HG02763 (cell line): ENCODE data around the gene SHISAL1.

Experiments used
- ATAC-seq: cut with Tn5 transposase; IDR thresholded peaks from one replicate; pipeline ENCODE4 v1.9.1; 2021; ENCODE audit warnings: mild to moderate bottlenecking, moderate library complexity; ENCODE audit not compliant: unreplicated experiment

SHISAL1 gene

GRCh38 chr22:44266796-44267760 is 45.7 kb downstream of the SHISAL1 start:
- ATAC-seq = no peak

DNA sequence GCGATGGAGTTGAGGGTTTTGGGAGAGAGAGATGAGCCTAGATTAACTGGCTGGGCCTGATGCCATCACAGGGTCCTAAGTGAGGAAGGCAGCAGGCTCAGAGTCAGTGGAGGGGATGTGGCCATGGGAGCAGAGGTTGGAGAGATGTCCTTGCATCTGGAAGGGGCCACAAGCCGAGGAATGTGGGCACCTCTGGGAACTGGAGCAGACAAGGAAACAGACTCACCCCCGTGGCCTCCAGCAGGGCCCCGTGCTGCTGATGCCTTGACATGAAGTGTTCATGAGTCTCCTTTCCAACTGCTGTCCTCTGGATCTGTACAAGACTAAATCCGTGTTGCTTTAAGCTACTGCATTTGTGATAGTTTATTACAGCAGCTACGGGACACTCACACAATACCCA is 49.2 kb downstream of the SHISAL1 start:
- ATAC-seq = no peak

- ATAC-seq = no peak
These were observed 50.7 kb downstream of the SHISAL1 start for GRCh38 chr22:44261861-44262595.

DNA sequence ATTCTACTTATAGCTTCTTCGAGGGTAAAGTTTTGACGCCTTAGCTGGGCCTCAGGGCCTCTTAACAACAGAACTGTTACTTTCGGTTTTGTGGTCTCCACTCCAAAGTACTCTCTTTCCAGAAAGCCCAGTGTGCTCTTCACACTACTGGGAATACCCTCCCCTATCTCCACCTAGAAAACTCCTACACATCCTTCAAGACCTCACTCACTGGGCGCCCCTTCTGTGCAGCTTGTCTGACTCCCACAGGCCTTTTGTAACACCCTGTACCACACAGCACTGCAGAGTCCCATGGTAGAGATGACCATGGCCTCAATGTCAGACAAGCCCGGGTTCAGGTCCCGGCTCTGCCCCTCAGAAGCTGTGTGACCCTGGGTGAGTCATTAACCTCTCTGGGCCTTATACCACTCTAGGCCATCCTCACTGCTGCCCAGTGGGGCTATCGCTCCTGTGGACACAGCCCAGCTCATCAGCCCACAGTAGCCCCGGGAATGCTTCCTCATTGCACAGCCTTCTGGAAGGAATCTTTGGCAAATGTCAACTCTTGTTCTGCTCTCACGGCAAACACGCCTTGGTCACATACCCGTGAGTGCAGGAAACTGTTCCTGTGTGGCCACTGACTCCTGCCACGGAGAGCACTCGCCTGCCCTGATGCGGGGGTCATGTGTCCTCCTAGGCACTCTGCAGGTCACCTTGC is 51.4 kb downstream of the SHISAL1 start:
- ATAC-seq = no peak

DNA sequence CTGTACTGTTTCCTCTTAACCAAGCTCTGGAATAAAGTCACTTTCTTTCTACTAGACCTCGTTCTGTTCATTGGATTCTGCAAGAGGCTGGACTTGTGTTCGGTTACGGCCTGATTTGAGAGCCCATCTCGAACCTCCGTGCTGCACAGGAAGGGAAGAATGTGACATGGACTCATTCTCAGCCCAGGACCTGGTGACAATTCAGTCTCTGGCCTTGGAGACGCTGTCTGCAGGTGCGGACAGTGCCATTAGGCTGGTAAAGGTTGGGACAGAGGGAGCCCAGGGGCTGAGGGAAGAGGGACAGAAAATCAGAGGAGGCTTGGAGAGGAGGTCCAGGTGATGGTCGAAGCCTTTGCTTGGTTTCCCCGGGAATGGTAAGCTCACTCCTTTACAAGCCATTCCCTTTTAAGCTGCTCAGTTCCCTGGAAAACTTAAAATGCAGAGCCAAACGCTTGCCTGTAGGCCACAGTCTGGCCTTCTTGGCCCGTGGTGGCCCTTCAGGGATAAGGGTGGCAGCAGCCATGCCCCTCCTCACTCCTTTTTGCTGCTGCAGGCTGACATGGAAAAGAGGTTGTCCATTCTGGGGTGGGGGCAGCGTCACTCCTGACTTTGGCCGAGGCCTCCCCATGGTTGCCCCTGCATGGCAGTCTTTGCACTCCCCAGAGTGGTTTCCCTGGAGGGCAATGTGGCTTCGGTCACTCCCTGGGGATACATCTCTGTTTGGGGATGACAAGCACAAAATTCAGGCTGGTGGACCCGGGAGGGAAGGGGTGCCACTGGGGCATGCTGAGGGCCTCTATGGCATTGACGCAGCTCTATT is 52.3 kb downstream of the SHISAL1 start:
- ATAC-seq = no peak

GRCh38 chr22:44259366-44260215 is 53.2 kb downstream of the SHISAL1 start:
- ATAC-seq = no peak

- no peak for ATAC-seq
These were observed 55.9 kb downstream of the SHISAL1 start for GRCh38 chr22:44256556-44257485.

DNA sequence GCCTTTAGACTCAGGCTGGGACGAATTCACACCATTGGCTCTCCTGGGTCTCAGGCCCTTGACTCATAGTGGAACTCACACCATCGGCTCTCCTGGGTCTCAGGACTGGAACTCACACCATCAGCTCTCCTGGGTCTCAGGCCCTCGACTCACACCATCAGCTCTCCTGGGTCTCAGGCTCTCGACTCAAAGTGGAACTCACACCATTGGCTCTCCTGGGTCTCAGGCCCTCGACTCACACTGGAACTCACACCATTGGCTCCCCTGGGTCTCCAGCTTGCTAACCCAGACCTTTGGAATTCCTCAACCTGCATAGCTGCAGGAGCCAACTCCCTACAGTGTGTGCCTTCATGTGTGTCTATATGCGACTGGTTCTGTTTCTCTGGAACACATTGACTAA is 56.7 kb downstream of the SHISAL1 start:
- no peak for ATAC-seq

GRCh38 chr22:44254811-44255210 is 57.9 kb downstream of the SHISAL1 start:
- no peak for ATAC-seq

GRCh38 chr22:44249376-44250147 is 63.2 kb downstream of the SHISAL1 start:
- ATAC-seq = no peak

GRCh38 chr22:44248926-44249325 is 63.8 kb downstream of the SHISAL1 start:
- ATAC-seq = no peak

DNA sequence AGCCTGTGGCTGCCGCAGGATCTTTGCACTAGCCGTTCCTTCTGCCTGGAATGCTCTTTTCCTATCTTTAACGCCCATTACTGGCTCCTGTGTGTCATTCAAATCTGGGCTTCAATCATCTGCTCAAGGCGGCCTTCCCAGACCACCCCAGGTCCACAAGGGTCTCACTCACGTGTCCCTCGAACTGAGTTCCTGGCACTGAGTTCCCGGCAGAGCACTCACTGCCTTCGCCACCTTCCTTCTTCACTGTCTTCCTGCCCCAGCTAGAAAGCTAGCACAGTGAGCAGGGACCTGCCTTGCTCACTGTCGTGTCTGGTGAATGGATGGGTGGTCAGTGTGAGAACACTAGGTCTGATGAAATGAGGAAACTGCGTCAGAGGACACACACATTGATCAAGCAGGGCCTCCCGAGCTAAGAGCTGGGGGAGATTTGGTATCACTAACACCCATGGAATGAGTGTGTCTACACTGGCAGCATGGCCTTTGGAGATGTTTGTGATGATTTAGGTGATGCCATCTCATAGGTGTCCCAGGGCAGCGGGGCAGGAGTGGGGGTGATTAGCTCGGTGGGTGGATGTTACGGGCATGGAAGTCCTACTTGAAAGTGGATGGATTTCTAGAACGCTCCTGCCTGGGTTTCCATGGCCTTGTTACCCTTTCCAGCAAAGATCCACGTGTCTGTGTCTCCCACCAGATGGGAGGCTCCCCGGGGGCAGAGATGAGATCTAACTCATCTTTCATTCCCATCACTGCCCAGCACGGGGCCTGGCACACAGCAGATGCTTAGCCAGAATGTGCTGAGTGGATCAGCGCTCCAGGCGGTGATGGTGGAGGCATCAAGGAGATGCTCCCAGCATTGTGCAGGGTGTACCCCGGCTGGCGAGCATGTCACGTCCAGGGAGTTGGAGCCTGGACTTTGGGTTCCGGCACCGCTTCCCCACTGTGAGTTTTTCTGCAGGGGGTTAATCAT is 64.5 kb downstream of the SHISAL1 start:
- no peak for ATAC-seq

DNA sequence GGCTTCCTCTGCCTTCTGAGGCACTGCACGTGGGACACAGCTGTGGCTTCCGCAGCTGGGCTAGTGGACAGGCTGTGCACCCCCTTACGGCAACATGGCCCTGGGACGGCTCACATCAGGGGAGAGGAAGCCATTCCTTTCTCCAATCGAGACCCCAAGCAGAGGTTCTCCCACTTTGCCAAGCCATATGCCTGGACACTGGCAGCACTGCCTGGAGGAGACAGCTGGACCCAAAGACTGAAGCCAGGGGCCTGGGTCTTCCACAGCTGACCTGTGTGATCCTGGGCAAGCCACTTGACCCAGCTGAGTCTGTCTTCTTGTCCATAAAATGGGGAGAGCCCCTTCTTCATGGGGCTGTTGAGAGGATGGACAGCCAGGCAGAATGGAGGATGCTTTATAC is 65.4 kb downstream of the SHISAL1 start:
- ATAC-seq = no peak

- ATAC-seq = no peak
These were observed 66.0 kb downstream of the SHISAL1 start for GRCh38 chr22:44246615-44247326.

GRCh38 chr22:44245867-44246266 is 66.9 kb downstream of the SHISAL1 start:
- no peak for ATAC-seq

DNA sequence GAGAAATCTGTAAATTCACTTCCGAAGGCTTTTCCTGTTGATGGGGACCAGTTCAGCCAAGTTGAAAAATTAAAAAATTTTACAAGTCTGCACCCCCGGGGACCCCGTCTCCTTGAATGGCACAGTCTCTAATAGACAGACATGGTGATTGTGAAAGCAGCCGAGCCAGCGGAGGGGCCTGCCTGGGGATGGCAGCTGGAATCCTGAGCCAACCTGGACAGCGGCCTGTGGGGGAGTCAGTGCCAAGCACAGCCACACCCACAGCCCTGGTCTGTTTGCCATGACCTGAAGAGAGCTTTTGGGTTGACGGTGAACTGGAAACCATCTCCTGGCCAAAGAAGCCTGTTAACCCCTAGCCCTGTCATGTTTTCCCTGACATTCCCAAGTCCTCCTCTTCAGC is 67.3 kb downstream of the SHISAL1 start:
- no peak for ATAC-seq
